Measurements from ENCODE around the gene SPEF2.
"Not testable (repeated sequence)": the region's sequence is repeated elsewhere in the genome, so short reads cannot be mapped to it uniquely, and the experiment has no call there.

Gene SPEF2

DNA sequence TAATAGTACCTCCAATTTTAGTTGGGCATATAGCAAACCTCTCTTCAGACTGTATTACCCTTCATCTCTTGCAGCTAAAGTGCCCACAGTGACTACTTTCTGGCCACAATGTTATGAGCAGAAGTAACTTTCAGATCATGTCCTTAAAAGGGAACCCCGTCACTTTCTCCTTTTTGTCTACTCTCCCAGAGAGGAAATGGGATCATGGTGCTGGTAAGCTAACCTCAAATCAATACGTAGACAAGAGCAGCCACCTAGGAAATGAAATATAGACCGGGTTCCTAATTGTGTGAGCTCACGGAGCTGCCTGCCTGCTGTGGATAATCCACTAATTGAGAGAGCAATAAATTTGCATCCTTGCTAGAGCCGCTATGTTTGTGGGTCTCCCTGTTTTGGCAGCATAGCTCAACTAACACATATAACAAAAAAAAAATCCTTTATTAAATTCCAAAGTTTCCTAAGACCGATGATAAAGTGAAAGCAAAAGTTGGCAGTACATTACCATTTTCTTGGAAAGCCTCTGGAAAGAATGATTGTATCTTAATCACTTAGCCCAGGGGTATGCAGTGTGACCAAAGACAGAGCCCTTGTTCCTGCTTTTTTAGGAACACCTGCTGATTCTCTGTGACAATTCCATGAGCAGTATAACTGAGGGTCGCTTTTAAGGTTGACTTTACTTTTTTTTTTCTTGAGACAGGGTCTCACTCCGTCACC, 233.5 kb downstream of the SPEF2 start:
- DNase-seq (ENCODE audit: low read depth in 3 of 3, low spot score in 1 of 3), result no peak

DNA sequence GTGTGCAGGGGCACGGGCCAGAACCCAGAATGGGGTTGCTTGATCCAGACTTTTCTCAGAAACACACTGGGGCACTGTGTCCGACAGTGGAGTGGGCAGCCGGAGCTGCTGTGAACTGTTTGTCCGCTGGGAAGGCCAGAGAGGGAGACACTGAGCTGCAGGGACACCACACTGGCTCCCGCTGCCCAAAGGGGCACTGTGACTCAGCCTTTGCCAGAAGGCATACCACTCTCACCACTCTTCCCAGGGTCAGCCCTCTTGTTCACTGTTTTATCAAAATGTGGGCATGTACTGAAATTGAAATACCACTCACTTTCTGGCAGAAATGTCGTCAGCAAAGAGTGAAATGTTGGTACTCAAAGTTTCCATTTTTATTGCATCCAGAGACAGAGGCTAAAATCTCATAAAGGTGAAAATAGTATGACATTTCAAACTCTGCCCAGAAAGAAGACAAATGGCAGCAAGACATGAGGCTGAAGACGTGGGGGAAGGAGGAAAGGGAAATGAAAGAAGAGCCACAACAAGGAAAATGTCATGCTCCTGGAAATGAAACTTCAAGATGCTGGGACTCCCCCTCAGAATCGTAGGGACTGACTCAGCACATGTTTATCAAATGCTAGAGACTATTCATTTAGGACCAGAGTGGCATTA, 234.5 kb downstream of the SPEF2 start:
- DNase-seq (ENCODE audit: low read depth in 3 of 3, low spot score in 1 of 3), result no peak

DNA sequence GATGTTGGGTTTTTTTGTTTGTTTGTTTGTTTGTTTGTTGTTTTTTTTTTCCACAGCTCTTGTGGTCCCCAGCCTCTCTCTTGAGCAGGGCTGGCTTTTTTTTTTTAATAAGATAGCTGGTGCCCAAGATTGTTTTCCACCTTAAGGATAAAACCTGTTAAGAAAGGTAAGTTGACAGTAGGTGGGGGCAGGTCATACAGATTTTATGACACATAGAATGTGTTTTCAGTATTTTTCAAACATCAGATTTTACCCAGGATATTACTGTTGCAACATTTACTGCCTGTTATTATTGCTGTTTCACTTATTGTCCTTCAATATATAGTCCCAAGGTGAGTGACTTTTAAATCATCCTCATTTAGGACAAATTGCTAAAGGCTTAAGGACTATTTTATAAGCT, 235.1 kb downstream of the SPEF2 start:
- DNase-seq (ENCODE audit: low read depth in 3 of 3, low spot score in 1 of 3), result no peak

DNA sequence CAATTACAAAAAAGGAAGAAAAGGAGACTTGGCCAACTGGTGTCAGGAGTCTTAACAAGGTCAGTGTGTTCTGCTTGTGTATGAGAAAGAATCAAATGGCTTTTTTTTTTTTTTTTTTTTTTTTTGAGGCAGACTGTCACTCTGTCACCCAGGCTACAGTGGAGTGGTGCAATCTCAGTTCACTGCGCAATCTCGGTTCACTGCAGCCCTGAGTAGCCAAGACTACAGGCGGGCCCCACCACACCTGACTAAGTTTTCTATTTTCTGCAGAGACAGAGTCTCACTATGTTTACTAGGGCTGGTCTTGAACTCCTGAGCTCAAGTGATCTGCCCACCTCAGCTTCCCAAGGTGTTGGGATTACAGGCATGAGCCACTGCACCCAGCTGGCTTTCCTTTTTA, 236.0 kb downstream of the SPEF2 start:
- peak; percentile 33 to 64 (median 39) for DNase-seq (ENCODE audit: low read depth in 3 of 3, low spot score in 1 of 3)

DNA sequence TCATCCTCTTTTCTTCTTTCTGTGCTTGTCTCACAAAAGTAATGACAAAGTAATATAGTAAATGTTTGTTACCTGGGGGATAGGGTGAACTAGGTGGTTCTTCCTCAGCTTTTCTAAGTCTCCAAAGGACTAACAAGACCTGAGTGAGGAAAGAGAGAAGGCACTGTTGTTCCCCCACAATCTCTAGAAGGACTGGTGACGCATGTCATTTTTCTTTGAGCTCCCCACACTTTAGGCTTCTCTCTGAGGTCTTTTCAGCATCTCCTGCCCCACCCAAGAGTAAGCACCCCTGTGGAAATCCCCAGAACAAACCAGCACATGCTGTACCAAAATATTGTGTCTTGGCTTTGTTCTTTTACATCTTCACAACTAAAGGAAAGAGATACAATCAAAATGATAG, 236.6 kb downstream of the SPEF2 start:
- peak in 2 of 3 donors; percentile 51 to 61 for DNase-seq (ENCODE audit: low read depth in 3 of 3, low spot score in 1 of 3)

DNA sequence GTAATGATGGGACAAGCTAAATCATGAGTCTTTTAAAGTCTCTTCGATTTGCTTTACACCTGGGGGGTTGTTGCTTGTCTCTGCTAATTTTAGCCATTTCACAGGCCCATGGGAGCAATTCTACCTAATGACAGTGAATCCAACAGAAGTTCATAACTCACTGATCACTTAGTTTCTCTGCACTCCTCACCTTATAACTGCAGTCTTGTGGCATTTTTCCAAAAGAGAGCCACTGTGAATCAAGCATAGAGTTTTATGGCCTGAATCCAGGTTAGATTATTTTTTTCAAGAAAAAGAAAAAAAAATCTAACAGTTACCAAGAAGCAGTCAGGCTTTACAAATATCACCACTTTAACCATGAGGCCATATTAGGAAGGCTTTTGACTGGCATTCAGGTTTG, 237.5 kb downstream of the SPEF2 start:
- DNase-seq (ENCODE audit: low read depth in 3 of 3, low spot score in 1 of 3), result no peak

DNA sequence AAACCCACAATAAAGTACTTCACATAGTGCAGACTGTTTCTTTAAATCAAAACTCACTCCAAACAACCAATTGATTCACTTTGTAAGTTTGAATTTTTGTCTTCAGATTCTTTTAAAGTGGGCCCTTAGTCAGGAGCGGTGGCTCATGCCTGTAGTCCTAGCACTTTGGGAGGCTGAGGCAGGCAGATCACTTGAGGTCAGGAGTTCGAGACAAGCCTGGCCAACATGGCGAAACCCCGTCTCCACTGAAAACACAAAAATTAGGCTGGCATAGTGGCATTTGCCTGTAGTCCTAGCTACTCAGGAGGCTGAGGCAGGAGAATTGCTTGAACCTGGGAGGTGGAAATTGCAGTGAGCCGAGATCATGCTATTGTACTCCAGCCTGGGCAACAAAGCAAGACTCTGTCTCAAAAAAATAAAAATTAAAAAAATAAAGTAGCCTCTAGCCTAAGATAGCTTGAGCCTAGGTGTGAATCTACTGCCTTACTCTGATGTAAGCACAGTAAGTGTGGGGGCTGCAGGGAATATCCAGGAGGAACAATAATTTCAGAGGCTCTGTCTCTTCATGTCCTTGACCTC, 238.6 kb downstream of the SPEF2 start:
- DNase-seq (ENCODE audit: low read depth in 3 of 3, low spot score in 1 of 3), result not testable (repeated sequence)

DNA sequence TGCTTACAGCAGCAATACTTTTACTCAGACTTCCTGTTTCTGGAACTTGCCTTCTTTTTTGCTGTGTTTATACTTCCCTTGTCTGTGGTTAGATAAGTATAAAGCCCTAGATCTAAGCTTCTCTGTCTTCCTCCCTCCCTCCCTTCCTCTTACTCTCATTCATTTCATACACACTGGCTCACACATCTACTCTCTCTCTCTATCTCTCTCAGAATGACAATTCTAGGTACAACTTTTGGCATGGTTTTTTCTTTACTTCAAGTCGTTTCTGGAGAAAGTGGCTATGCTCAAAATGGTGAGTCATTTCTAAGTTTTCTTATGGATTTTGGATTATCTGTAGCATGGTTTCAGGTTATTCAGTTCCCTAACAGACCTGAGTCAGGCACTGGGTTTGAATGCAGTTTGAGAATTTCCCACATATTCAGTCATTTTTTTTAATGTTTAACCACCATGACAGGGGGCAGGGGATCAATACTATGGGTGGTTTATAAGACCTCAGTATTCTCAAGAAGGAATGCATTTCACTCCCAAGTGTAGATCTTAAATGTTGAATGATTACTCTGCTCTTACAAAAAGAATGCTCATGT, 239.2 kb downstream of the SPEF2 start, which contains the start of gene IL7R:
Gene IL7R (plus strand): TSS at position 127 of the 587 bp plus-strand sequence. CDS start 87 bp downstream, at position 214.
- DNase-seq (ENCODE audit: low read depth in 3 of 3, low spot score in 1 of 3), result no peak

DNA sequence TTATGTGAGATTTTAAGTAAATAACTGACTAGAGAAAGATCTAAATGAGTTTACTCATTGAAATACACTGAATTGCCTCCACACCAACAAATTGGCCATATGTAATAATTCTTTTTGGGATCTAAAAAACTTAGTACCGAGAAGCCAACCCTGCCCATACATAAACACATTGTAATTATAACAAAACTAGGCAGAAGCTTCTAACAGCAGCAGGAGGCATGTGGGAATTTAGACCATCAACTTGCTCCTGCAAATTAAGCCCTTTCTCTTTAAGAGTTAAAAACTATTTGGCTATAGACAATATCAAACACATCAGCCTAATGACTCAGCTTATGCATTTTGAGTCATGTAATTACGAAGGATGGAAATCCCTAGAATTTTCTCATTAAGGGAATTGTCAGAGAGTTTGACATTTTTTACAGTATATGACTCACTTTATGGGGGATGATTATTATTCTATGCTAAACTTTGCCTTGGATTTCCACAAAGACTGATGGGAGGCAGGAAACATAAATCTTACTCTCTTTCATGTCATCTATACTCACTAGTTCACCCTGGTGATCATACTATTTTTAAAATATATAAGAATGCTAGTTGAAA, 240.0 kb downstream of the SPEF2 start:
- no peak for DNase-seq (ENCODE audit: low read depth in 3 of 3, low spot score in 1 of 3)

DNA sequence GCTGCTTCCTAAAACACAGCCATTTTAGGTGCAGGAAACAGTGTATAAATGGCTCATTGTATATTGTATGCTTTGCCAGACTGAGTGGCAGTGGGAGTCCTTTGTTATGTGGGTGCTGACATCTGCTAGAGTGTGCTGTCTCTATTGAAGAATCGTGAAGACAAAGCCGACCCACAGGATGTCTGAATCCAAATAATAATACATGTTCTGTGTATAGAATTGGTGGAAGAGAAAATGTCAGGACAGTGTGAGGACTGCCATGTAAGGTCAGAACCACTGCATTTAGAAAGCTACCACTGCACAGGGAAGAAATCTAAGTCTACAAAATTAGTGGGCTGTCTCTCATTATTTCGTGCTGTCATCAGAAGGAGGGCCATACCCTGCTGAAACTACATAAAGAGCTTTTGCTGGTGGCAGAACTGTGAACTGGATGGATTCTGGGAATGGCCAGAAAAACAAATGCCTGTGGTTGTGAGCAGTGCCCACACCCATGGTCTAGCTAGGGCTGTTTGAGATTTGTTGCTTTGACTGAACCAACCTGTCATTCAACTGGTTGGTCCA, 241.5 kb downstream of the SPEF2 start:
- DNase-seq (ENCODE audit: low read depth in 3 of 3, low spot score in 1 of 3), result no peak

DNA sequence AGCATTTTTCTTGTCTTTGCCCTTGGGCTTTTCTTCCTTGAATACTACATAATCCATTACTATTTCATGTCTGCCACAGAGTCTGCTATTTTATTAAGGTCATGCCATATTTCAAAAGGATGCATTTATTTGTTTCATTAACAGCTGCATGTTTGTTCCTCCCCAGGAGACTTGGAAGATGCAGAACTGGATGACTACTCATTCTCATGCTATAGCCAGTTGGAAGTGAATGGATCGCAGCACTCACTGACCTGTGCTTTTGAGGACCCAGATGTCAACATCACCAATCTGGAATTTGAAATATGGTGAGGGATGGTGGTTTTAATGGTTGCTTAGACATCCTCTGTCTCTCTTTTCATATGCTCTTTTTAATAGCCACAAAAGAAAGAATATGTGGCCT, 243.0 kb downstream of the SPEF2 start:
- DNase-seq (ENCODE audit: low read depth in 3 of 3, low spot score in 1 of 3), result no peak

DNA sequence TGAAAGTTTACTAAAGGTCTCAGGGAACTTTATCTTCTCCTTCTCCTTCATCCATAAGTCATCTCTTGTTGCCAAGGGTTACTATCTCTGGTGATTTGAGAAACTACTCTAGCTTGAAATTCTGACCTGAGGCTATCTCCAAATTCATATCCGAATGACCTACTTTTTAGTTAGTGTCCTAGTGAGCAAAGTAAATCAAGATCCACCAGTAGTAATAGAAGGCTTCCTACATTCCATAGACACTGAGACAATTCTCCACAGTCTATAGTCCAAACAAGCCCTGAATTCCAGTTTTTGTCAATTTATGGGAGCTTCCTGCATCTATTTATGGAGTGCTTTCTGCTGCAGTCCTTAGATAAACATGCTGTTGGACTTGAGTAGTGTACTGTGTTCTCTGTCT, 244.1 kb downstream of the SPEF2 start:
- no peak for DNase-seq (ENCODE audit: low read depth in 3 of 3, low spot score in 1 of 3)

DNA sequence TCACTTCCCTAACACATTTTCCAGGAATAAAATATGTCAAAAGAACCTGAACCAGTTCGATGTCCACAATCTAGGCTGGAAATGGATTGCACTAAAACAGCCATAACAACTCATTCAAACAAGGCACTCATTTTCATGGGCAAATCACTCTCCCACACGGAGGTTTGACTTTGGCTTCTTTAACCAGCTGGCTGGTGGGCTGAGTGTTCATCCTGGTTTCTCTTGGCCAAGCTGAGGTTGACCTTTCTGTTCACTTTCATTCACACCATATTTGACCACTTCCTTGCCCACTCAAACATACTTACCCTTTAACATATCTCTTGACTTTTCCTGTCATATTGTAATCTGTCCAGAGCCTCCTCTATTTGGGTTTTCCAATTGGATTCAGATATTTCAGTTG, 244.5 kb downstream of the SPEF2 start:
- DNase-seq (ENCODE audit: low read depth in 3 of 3, low spot score in 1 of 3), result no peak

DNA sequence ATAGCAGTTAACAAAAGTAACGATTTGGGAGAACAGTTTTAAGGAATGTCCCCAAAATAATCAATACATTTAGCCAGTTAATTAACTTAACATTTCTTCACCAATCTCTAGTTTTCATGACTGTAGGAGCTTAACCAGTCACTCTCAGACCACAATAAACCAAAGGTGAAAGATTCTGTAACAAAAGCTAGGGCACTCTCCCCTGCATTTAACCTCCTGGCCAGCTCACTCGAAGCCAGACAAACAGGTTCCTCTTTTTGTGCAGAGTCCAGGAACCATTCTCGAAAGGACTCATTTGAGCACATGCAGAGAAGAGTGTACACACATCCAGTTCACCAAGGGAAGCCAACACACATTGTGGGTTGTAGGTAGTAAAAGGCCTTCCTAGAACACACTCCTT, 245.5 kb downstream of the SPEF2 start:
- no peak for DNase-seq (ENCODE audit: low read depth in 3 of 3, low spot score in 1 of 3)
